ENCODE data around the gene ADORA2B.

GRCh38 chr17:15929941-15930340 is 15.0 kb upstream of the ADORA2B start:
- no peak for TF ChIP-seq EZH2phosphoT487 (IDR thresholded peaks at IDR 0.05; ENCODE audit: insufficient read depth, low read depth)
- no peak for TF ChIP-seq EZH2 (IDR thresholded peaks at IDR 0.05; ENCODE audit: insufficient read depth, poor library complexity, severe bottlenecking)

Data from GM23248 (cell line).